Measurements from ENCODE around the gene RIPOR3.

The RIPOR3 gene

DNA sequence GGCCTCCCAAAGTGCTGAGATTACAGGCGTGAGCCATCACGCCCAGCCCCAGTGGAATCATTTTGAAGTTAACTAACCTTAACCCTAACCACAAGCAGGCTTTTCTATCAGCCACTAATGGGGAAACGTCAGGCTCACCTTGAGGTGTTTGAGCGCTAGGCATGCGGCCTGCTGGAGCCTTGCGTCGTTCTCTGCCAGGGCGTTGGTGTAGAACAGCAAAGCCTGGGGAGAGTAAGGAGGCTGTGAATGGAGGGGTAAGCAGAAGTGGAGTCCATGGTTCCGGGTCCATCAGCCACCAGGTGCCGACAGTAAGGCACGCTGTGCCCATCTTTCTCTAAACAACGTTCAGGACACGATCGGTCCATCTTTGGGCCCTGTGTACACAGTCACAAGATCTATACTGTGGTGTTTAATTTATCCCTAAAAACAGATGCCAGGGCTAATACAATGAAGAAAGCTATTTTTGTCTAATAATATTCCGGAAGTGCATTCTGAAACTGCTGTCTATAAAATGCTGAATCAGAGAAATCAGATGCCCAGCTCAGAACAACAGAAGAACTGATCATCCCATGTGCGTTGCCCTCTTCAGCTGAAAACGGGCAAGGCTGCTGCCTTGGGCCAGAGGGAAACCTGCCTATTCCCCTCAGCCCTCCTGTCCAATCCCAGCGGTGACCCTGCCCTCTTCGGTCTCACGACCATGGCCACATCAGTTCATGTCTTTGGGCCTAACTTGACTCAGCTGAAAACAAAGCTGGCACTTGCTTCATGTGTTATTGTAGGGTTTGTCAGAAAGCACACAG lies 101.6 kb downstream of the RIPOR3 start:
- peaks cover 25% of the 10 kb centered on the region for H3K36me3 ChIP-seq (ENCODE audit: control insufficient read depth, insufficient read depth, low read length)
- H3K27ac ChIP-seq (ENCODE audit: low read depth, low read length), result no peak overlapping the region
- no peaks in the 10 kb centered on the region for H3K9me3 ChIP-seq (ENCODE audit: control insufficient read depth, insufficient read depth, low read length)
- H3K9ac ChIP-seq (ENCODE audit: low read depth, low read length), result no peak overlapping the region
- no peaks in the 10 kb centered on the region for H3K27me3 ChIP-seq (ENCODE audit: control insufficient read depth, insufficient read depth, low read length)
- H3K4me3 ChIP-seq (ENCODE audit: low read depth, low read length), result no peak overlapping the region
- H3K4me1 ChIP-seq (ENCODE audit: control insufficient read depth, insufficient read depth, low read length), result no peaks in the 10 kb centered on the region

DNA sequence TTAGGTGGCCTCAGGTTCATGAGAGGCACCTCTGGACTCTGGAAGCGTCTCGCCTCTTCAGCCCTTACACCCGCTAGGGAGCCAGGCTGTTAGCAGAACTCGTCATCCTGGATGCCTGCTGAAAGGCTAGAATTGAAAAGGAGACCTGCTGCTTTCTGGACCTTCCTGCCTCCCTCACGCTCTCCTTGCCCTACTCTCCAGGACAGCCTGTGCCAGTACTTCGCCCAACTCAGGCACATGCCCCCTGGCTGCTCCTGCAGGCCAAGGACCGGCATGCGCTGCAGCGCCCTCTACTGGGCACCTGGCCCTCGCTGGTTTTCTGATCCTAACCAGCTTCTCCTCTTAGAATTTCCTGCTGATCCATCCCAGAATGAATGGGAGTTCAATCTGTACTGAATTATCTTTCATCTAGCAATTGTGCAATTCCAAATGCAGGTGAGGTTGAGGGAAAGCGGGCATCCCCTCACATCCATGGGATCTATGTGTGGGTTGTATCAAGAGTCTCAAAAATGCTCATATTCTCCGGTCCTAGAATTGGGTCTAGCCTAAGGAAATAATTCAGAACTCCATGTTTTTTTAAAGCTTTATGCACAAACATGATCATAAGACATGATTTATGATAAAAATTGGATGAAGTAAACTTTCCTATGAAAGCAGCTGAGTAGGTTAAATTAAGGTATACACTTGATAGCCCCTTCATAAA lies 103.2 kb downstream of the RIPOR3 start:
- peaks cover 38% of the 10 kb centered on the region for H3K36me3 ChIP-seq (ENCODE audit: control insufficient read depth, insufficient read depth, low read length)
- no peak overlapping the region for H3K9ac ChIP-seq (ENCODE audit: low read depth, low read length)
- H3K4me3 ChIP-seq (ENCODE audit: low read depth, low read length), result no peak overlapping the region
- no peaks in the 10 kb centered on the region for H3K9me3 ChIP-seq (ENCODE audit: control insufficient read depth, insufficient read depth, low read length)
- H3K4me1 ChIP-seq (ENCODE audit: control insufficient read depth, insufficient read depth, low read length), result no peaks in the 10 kb centered on the region
- H3K27me3 ChIP-seq (ENCODE audit: control insufficient read depth, insufficient read depth, low read length), result no peaks in the 10 kb centered on the region
- H3K27ac ChIP-seq (ENCODE audit: low read depth, low read length), result no peak overlapping the region

DNA sequence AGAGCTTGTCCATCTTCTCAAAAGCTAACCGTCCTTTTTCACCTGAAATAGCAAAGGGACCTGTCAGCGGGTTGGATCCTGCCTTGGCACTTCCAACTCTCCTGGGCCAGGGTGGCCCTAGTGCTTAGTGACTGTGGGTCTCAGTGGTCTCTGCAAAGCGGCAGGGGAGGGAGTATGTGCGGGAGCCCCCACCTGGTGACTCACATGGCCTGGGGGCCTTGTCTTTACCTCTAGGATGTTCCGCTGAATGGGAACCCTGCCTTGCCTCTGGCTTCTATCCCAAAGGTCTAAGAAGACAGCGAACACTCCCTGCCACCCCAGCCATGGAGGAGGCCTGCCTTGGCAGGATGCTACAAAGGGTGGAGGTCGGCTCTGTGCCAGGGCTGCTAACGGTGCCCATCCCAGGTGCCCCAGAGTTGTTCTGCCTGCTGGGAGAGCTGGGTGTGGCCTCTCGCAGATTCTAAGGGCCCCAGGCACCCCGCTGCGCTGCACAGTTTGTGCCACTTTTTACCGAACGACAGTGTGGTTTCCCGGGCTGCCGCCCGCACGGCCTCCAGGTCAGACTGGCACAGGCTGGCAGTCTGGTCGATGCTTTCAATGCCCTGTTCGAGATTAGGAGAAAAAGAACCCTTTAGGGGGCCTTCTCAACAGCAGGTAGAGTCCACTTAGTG lies 103.9 kb downstream of the RIPOR3 start:
- Histone ChIP-seq H3K27ac (ENCODE audit: low read depth, low read length) (no peak overlapping the region), H3K36me3 (ENCODE audit: control insufficient read depth, insufficient read depth, low read length) (peaks cover 46% of the 10 kb centered on the region), H3K9me3 (ENCODE audit: control insufficient read depth, insufficient read depth, low read length) (no peaks in the 10 kb centered on the region), H3K9ac (ENCODE audit: low read depth, low read length) (no peak overlapping the region), H3K4me3 (ENCODE audit: low read depth, low read length) (no peak overlapping the region), H3K4me1 (ENCODE audit: control insufficient read depth, insufficient read depth, low read length) (no peaks in the 10 kb centered on the region), H3K27me3 (ENCODE audit: control insufficient read depth, insufficient read depth, low read length) (no peaks in the 10 kb centered on the region)

DNA sequence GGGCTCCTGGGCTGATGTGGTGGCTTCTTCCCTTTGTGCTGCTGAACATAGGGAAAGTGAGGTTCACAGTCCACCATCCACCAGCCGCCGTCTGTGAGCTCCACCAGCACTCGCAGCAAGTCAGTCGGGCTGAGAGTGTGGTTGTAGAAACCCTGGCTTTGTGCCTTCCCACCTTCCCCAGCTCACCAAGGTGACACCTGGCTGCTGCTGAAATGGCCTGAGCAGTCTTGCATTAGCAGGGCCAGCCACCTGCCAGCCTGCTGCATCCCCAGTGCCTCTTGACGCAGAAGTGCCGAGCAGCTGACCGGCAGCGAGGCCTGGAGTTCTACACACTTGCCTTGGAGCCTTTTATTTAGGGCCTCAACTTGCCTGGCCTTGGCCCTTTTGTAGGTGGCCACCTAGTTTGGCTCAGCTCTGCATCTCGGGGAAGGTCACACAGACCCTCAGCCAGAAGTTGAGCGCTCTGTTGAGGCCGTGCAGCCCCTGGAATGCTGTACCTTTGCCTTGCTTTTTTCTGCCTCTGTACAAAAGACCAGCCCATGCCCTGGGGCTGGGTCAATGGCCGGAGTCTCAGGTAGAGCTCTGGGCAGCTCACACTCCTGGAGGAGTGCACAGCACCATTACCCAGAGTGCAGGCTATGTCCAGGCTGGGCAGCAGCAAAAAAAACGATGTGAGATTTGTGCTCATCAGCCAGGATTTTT lies 104.7 kb downstream of the RIPOR3 start:
- Histone ChIP-seq H3K27ac (ENCODE audit: low read depth, low read length) (no peak overlapping the region), H3K4me3 (ENCODE audit: low read depth, low read length) (no peak overlapping the region), H3K27me3 (ENCODE audit: control insufficient read depth, insufficient read depth, low read length) (no peaks in the 10 kb centered on the region), H3K36me3 (ENCODE audit: control insufficient read depth, insufficient read depth, low read length) (peaks cover 53% of the 10 kb centered on the region), H3K4me1 (ENCODE audit: control insufficient read depth, insufficient read depth, low read length) (no peaks in the 10 kb centered on the region), H3K9me3 (ENCODE audit: control insufficient read depth, insufficient read depth, low read length) (no peaks in the 10 kb centered on the region), H3K9ac (ENCODE audit: low read depth, low read length) (no peak overlapping the region)

DNA sequence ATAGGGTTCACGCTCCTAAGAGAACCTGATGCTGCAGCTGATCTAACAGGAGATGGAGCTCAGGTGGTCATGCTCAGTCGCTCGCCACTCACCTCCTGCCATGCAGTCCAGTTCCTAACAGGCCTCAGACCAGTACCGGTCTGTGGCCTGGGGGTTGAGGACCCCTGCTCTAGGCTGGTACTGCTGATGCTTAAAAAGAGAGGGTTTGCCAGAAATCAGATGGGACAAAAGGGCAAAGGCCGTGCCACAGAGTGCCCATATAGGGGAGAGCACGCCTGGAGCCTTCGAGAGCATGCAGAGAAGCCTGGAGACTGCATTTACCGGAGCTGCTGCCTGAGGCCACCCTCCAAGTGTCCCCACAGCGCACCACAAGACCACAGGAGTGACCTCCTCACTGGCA lies 105.7 kb downstream of the RIPOR3 start:
- no peaks in the 10 kb centered on the region for H3K27me3 ChIP-seq (ENCODE audit: control insufficient read depth, insufficient read depth, low read length)
- H3K27ac ChIP-seq (ENCODE audit: low read depth, low read length), result no peak overlapping the region
- H3K36me3 ChIP-seq (ENCODE audit: control insufficient read depth, insufficient read depth, low read length), result peaks cover 63% of the 10 kb centered on the region
- no peaks in the 10 kb centered on the region for H3K4me1 ChIP-seq (ENCODE audit: control insufficient read depth, insufficient read depth, low read length)
- H3K4me3 ChIP-seq (ENCODE audit: low read depth, low read length), result no peak overlapping the region
- no peaks in the 10 kb centered on the region for H3K9me3 ChIP-seq (ENCODE audit: control insufficient read depth, insufficient read depth, low read length)
- H3K9ac ChIP-seq (ENCODE audit: low read depth, low read length), result no peak overlapping the region

DNA sequence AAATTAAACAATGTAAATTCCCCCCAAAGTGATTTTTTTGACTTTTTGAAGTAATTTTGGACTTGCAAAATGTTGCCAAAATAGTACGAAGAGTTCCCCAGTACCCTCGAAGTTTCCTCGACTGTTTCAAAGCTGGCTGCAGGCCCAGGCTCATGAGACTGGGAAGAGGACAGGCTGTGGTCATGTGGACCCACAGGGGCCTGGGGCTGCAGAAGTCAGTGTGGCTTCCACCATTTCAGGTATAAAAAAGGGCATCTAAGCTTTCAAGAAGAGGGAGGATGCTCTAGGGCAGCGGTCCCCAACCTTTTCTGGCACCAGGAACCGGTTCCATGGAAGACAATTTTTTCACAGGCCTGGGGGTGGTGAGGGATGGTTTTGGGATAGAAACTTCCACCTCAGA lies 106.1 kb downstream of the RIPOR3 start:
- H3K9ac ChIP-seq (ENCODE audit: low read depth, low read length), result no peak overlapping the region

DNA sequence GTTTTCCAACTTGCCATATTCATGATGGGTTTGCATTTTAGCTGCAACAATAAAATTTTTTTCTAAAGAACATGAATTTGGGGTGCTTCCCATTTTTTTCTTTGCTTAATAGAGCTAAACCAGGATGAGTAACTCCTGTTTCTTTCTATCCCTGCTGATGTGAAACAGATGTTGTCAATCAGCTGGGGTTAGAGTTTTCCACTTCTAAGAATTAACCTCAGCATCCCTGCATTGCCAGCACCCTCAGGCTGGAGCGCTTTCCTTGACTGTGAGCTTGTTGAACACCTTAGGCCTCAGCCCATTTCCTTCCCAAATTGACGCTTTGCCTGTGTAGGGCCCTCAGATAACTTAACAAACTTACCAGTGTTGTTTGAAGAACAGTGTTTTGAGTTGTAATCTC lies 106.7 kb downstream of the RIPOR3 start:
- Histone ChIP-seq H3K9ac (ENCODE audit: low read depth, low read length) (no peak overlapping the region), H3K27ac (ENCODE audit: low read depth, low read length) (no peak overlapping the region), H3K4me1 (ENCODE audit: control insufficient read depth, insufficient read depth, low read length) (no peaks in the 10 kb centered on the region), H3K36me3 (ENCODE audit: control insufficient read depth, insufficient read depth, low read length) (peaks cover 70% of the 10 kb centered on the region), H3K4me3 (ENCODE audit: low read depth, low read length) (no peak overlapping the region), H3K27me3 (ENCODE audit: control insufficient read depth, insufficient read depth, low read length) (no peaks in the 10 kb centered on the region), H3K9me3 (ENCODE audit: control insufficient read depth, insufficient read depth, low read length) (no peaks in the 10 kb centered on the region)

More for the DNA sequence above, 106.1 kb downstream of the RIPOR3 start:
- Histone ChIP-seq H3K27me3 (ENCODE audit: control insufficient read depth, insufficient read depth, low read length) (no peaks in the 10 kb centered on the region), H3K27ac (ENCODE audit: low read depth, low read length) (no peak overlapping the region), H3K36me3 (ENCODE audit: control insufficient read depth, insufficient read depth, low read length) (peaks cover 68% of the 10 kb centered on the region), H3K9me3 (ENCODE audit: control insufficient read depth, insufficient read depth, low read length) (no peaks in the 10 kb centered on the region), H3K4me1 (ENCODE audit: control insufficient read depth, insufficient read depth, low read length) (no peaks in the 10 kb centered on the region), H3K4me3 (ENCODE audit: low read depth, low read length) (no peak overlapping the region)

DNA sequence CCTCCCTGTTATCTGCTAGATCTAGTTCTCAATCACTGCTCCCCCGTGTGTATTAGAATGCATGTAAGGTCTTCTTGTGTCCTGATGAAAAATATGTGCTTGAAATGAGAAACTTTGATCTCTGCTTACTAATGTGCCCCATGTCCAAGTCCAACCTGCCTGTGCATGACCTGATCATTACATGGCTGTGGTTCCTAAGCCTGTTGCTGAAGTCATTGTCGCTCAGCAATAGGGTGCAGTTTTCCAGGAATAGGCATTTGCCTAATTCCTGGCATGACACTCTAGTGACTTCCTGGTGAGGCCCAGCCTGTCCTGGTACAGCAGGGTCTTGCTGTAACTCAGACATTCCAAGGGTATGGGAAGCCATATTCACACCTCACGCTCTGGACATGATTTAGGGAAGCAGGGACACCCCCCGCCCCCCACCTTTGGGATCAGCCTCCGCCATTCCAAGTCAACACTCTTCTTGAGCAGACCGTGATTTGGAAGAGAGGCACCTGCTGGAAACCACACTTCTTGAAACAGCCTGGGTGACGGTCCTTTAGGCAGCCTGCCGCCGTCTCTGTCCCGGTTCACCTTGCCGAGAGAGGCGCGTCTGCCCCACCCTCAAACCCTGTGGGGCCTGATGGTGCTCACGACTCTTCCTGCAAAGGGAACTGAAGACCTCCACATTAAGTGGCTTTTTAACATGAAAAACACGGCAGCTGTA lies 107.7 kb downstream of the RIPOR3 start:
- Histone ChIP-seq H3K9ac (ENCODE audit: low read depth, low read length) (no peak overlapping the region), H3K9me3 (ENCODE audit: control insufficient read depth, insufficient read depth, low read length) (no peaks in the 10 kb centered on the region), H3K4me3 (ENCODE audit: low read depth, low read length) (no peak overlapping the region), H3K4me1 (ENCODE audit: control insufficient read depth, insufficient read depth, low read length) (no peaks in the 10 kb centered on the region), H3K27me3 (ENCODE audit: control insufficient read depth, insufficient read depth, low read length) (no peaks in the 10 kb centered on the region), H3K36me3 (ENCODE audit: control insufficient read depth, insufficient read depth, low read length) (peaks cover 79% of the 10 kb centered on the region), H3K27ac (ENCODE audit: low read depth, low read length) (no peak overlapping the region)

DNA sequence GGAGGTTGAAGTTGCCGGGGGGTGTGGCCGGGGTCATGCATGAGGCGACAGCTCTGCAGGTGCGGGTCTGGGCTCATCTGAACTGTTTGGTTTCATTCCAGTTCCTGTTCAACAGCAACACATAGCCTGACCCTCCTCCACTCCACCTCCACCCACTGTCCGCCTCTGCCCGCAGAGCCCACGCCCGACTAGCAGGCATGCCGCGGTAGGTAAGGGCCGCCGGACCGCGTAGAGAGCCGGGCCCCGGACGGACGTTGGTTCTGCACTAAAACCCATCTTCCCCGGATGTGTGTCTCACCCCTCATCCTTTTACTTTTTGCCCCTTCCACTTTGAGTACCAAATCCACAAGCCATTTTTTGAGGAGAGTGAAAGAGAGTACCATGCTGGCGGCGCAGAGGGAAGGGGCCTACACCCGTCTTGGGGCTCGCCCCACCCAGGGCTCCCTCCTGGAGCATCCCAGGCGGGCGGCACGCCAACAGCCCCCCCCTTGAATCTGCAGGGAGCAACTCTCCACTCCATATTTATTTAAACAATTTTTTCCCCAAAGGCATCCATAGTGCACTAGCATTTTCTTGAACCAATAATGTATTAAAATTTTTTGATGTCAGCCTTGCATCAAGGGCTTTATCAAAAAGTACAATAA lies 108.6 kb downstream of the RIPOR3 start:
- Histone ChIP-seq H3K4me1 (ENCODE audit: control insufficient read depth, insufficient read depth, low read length) (no peaks in the 10 kb centered on the region), H3K9ac (ENCODE audit: low read depth, low read length) (no peak overlapping the region), H3K27ac (ENCODE audit: low read depth, low read length) (no peak overlapping the region), H3K36me3 (ENCODE audit: control insufficient read depth, insufficient read depth, low read length) (peaks cover 87% of the 10 kb centered on the region), H3K4me3 (ENCODE audit: low read depth, low read length) (no peak overlapping the region), H3K27me3 (ENCODE audit: control insufficient read depth, insufficient read depth, low read length) (no peaks in the 10 kb centered on the region), H3K9me3 (ENCODE audit: control insufficient read depth, insufficient read depth, low read length) (no peaks in the 10 kb centered on the region)

DNA sequence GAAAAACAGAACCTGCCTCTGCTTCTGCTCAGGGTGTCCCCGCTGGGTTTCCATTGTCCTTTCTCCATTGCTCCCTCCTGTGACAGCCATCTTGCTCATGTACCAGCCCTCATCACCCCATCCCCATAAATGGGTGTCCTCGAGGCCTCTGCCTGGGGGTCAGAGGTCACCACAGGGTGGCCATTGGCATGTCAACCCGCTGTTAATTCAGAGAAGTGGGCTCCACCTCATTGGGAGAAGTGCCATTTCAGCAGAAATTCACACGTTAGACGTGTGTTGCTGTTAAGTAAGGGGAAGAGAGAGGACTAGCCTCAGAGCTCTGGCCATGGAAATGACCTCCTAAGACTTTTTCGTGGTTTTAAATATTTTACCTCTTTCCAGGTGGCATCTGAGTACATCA lies 109.2 kb downstream of the RIPOR3 start:
- H3K36me3 ChIP-seq (ENCODE audit: control insufficient read depth, insufficient read depth, low read length), result peaks cover 90% of the 10 kb centered on the region
- no peak overlapping the region for H3K9ac ChIP-seq (ENCODE audit: low read depth, low read length)
- no peak overlapping the region for H3K27ac ChIP-seq (ENCODE audit: low read depth, low read length)

More for the DNA sequence above, 109.2 kb downstream of the RIPOR3 start:
- Histone ChIP-seq H3K9me3 (ENCODE audit: control insufficient read depth, insufficient read depth, low read length) (no peaks in the 10 kb centered on the region), H3K4me1 (ENCODE audit: control insufficient read depth, insufficient read depth, low read length) (no peaks in the 10 kb centered on the region), H3K27me3 (ENCODE audit: control insufficient read depth, insufficient read depth, low read length) (no peaks in the 10 kb centered on the region), H3K4me3 (ENCODE audit: low read depth, low read length) (no peak overlapping the region)
